ENCODE data around the gene OR5F1.

- TF ChIP-seq CTCF (IDR thresholded peaks at IDR 0.05) = no peak
- no peak for TF ChIP-seq POLR2A (IDR thresholded peaks at IDR 0.05)
These were observed 37.9 kb downstream of the OR5F1 start for GRCh38 chr11:55956521-55956920.
